AG09309 (cell line): ENCODE results near the gene PVR.
"Not testable (repeated sequence)": the region's sequence is repeated elsewhere in the genome, so short reads cannot be mapped to it uniquely, and the experiment has no call there.

Source experiments
- DNase-seq: peaks from one replicate; pipeline ENCODE4 v3.0.0-alpha.2; 2010; ENCODE audit warnings: low read depth
- H3K4me3 ChIP-seq: 2 replicates; pipeline ENCODE4 v1.5.1; 2011; ENCODE audit warnings: mild to moderate bottlenecking, low read depth, low read length, moderate library complexity; ENCODE audit not compliant: control insufficient read depth
- CTCF ChIP-seq: IDR thresholded peaks from 2 replicates; pipeline ENCODE4 v1.5.1; 2011; ENCODE audit warnings: mild to moderate bottlenecking, low read depth, low read length, inconsistent platforms; ENCODE audit not compliant: insufficient read depth, control insufficient read depth; ENCODE audit errors: missing control alignments

PVR gene

GRCh38 chr19:44624840-44625354, 18.8 kb upstream of the PVR start:
- no peak for DNase-seq
- no peak overlapping the region for H3K4me3 ChIP-seq
- no peak for TF ChIP-seq CTCF

- DNase-seq, H3K4me3 ChIP-seq: not testable (repeated sequence)
Observed at GRCh38 chr19:44625637-44626036, 18.1 kb upstream of the PVR start.

- peak; percentile 84 for DNase-seq
- H3K4me3 ChIP-seq = no peak overlapping the region
- TF ChIP-seq CTCF = no peak
Observed at GRCh38 chr19:44626048-44626624, 17.6 kb upstream of the PVR start.

GRCh38 chr19:44627631-44628030, 16.1 kb upstream of the PVR start:
- H3K4me3 ChIP-seq = no peak overlapping the region
- TF ChIP-seq CTCF = no peak
- no peak for DNase-seq

GRCh38 chr19:44628793-44629192, 14.9 kb upstream of the PVR start:
- no peak overlapping the region for H3K4me3 ChIP-seq
- no peak for TF ChIP-seq CTCF
- no peak for DNase-seq

- DNase-seq, H3K4me3 ChIP-seq: not testable (repeated sequence)
Observed at GRCh38 chr19:44631611-44632010, 12.1 kb upstream of the PVR start.

GRCh38 chr19:44634058-44634457, 9.7 kb upstream of the PVR start:
- H3K4me3 ChIP-seq, DNase-seq: not testable (repeated sequence)

GRCh38 chr19:44634785-44635184, 8.9 kb upstream of the PVR start:
- no peak for DNase-seq
- no peak overlapping the region for H3K4me3 ChIP-seq
- TF ChIP-seq CTCF = no peak
